Sigmoid colon (tissue), 7 donors: ENCODE results near the gene TRAF3IP3. TPM values are rescaled to one million over a fixed set of nuclear protein-coding genes. Genes with fewer than 3 reads are reported as not detected.

Experiments
- DNase-seq: peaks from one replicate; pipeline ENCODE4 v3.0.0-alpha.2; 2019
- H3K27ac ChIP-seq, 4 donors: fragments of 200-600 bp; sonication (generic); one replicate each; pipeline ENCODE4 v1.5.1; 2016 to 2019; ENCODE audit warnings: mild to moderate bottlenecking in 1 of 4
- H3K27me3 ChIP-seq, 3 donors: fragments of 200-600 bp; sonication (generic); one replicate each; pipeline ENCODE4 v1.5.1; 2019; ENCODE audit warnings: mild to moderate bottlenecking in 1 of 3
- H3K36me3 ChIP-seq, 4 donors: fragments of 200-600 bp; sonication (generic); one replicate each; pipeline ENCODE4 v1.5.1; 2016 to 2019
- H3K4me1 ChIP-seq, 4 donors: fragments of 200-600 bp; sonication (generic); one replicate each; pipeline ENCODE4 v1.5.1; 2017 to 2019
- H3K4me3 ChIP-seq, 4 donors: fragments of 200-600 bp; sonication (generic); one replicate each; pipeline ENCODE4 v1.5.1; 2017 to 2019; ENCODE audit warnings: mild to moderate bottlenecking in 2 of 4, moderate library complexity in 1 of 4
- H3K9me3 ChIP-seq, 4 donors: fragments of 200-600 bp in 3 of 4; sonication (generic) in 3 of 4; one replicate each; pipeline versions ENCODE4 v1.5.1 to v1.6.1; 2013 to 2019
- EP300 ChIP-seq, 4 donors: sonication (generic); formaldehyde crosslinking; IDR thresholded peaks; one replicate each; pipeline ENCODE4 v1.6.1; 2017; ENCODE audit warnings: antibody characterized with exemption in 4 of 4
- POLR2A ChIP-seq, 2 donors: fragments of 450-650 bp; IDR thresholded peaks; one replicate each; pipeline ENCODE4 v1.6.1; 2016; ENCODE audit warnings: antibody characterized with exemption in 2 of 2, mild to moderate bottlenecking in 2 of 2, moderate library complexity in 2 of 2
- POLR2AphosphoS5 ChIP-seq, 4 donors: sonication (generic); formaldehyde crosslinking; IDR thresholded peaks; one replicate each; pipeline ENCODE4 v1.6.1; 2017; ENCODE audit warnings: antibody characterized with exemption in 4 of 4
- WGBS, 2 donors: extraction: QIAGEN DNeasy Blood & Tissue Kit; methylation state at CpG; one replicate each; pipeline ENCODE4 v1.1.7; 2013; 5-methylcytosine and 5-hydroxymethylcytosine counted together
- intact Hi-C: fragments of 100-400 bp; cut with DNase I; formaldehyde crosslinking; loops from one replicate; pipeline ENCODE4 v1.15.1; 2023
- polyA plus RNA-seq, 3 donors: library from polyadenylated mRNA; stranded (reverse); fragments of 200-250 nt; gene quantifications; one replicate each; pipeline ENCODE4 v1.2.3, GENCODE V29; 2013
- total RNA-seq, 4 donors: library from RNA; depleted of rRNA; stranded (reverse); fragments of >200 nt; gene quantifications; one replicate each; pipeline ENCODE4 v1.1.0, GENCODE V29; 2016
- TF ChIP-seq, protein P1 (sequence below), 4 experiments: fragments of 450-650 bp in 3 of 4; fragments of 200-600 bp in 1 of 4; IDR thresholded peaks; one replicate each; pipeline ENCODE4 v1.5.1; 2016 to 2019; ENCODE audit warnings: antibody characterized with exemption in 4 of 4, mild to moderate bottlenecking in 3 of 4, moderate library complexity in 2 of 4
- donor health status: healthy with polysubstance abuse.
- donor health status: Bipolar disorder and iron deficiency.
- donor health status: healthy.

The TRAF3IP3 gene
- total and polyA plus RNA-seq, 7 donors = 1.1 to 43.7 (median 1.7) TPM

DNA sequence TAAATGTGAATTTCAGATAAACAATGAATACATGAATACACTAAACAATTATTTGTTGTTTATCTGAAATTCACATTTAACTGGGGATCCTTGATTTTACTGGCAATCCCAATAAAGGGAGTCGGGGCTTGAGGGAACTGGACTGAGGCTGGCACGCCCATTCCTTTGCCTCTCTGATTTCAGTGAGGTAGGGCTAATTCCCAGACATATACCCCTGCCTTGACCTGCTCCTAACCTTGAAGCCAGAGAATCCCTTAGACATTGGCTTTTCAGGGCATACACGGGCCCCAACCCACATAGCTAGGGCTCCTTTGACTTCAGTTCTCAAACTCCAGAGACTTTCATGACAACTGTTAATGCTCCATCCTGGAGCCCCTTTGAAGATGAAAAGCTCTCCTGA, 61.1 kb downstream of the TRAF3IP3 start:
- TF ChIP-seq POLR2AphosphoS5 (IDR thresholded peaks at IDR 0.05) (no peak), POLR2A (IDR thresholded peaks at IDR 0.05) (no peak), EP300 (IDR thresholded peaks at IDR 0.05) (no peak)
- TF ChIP-seq, protein P1, sequence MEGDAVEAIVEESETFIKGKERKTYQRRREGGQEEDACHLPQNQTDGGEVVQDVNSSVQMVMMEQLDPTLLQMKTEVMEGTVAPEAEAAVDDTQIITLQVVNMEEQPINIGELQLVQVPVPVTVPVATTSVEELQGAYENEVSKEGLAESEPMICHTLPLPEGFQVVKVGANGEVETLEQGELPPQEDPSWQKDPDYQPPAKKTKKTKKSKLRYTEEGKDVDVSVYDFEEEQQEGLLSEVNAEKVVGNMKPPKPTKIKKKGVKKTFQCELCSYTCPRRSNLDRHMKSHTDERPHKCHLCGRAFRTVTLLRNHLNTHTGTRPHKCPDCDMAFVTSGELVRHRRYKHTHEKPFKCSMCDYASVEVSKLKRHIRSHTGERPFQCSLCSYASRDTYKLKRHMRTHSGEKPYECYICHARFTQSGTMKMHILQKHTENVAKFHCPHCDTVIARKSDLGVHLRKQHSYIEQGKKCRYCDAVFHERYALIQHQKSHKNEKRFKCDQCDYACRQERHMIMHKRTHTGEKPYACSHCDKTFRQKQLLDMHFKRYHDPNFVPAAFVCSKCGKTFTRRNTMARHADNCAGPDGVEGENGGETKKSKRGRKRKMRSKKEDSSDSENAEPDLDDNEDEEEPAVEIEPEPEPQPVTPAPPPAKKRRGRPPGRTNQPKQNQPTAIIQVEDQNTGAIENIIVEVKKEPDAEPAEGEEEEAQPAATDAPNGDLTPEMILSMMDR (IDR thresholded peaks at IDR 0.05) = no peak
- Histone ChIP-seq H3K27ac (no peak overlapping the region), H3K27me3 (no peaks in the 10 kb centered on the region), H3K4me3 (no peak overlapping the region), H3K36me3 (no peaks in the 10 kb centered on the region), H3K4me1 (no peaks in the 10 kb centered on the region), H3K9me3 (no peaks in the 10 kb centered on the region)
- intact Hi-C loops = no loop called here
- DNase-seq = no peak
- 63 to 77% methylated on average over 3 of the region's 3 CpGs for WGBS, 2 donors

DNA sequence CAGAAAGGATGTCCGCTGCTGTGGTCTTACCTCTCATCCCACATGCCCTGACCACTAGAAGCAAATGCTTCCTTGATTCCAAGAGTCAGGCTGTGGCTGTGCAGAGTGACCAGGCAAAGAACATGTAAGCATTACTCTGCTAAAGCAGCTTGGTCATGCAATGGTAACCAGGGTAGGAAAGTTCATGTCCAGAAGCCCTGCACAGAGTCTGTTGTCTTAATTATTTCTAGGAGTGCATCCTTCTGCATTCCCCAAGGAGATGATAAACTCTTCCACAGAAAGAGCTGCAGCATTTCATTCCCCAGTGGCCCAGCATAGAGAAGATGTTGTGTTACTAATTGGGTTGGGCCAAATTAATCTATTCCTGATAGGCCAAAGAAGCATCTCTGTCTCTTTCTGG, 61.8 kb downstream of the TRAF3IP3 start:
- 91% methylated on average over 1 of the region's 1 CpG for WGBS, 2 donors
- Histone ChIP-seq H3K9me3 (no peaks in the 10 kb centered on the region), H3K36me3 (no peaks in the 10 kb centered on the region), H3K27me3 (no peaks in the 10 kb centered on the region), H3K27ac (no peak overlapping the region), H3K4me3 (no peak overlapping the region), H3K4me1 (no peaks in the 10 kb centered on the region)
- no peak for DNase-seq
- intact Hi-C loops = no loop called here
- TF ChIP-seq POLR2AphosphoS5 (IDR thresholded peaks at IDR 0.05) = no peak
- TF ChIP-seq, protein P1 (IDR thresholded peaks at IDR 0.05) = no peak
- TF ChIP-seq POLR2A (IDR thresholded peaks at IDR 0.05) = no peak
- no peak for TF ChIP-seq EP300 (IDR thresholded peaks at IDR 0.05)

GRCh38 chr1:209819058-209819457, 63.2 kb downstream of the TRAF3IP3 start:
- Histone ChIP-seq H3K27ac (no peak overlapping the region), H3K4me3 (no peak overlapping the region), H3K36me3 (no peaks in the 10 kb centered on the region), H3K27me3 (no peaks in the 10 kb centered on the region), H3K4me1 (no peaks in the 10 kb centered on the region), H3K9me3 (no peaks in the 10 kb centered on the region)
- TF ChIP-seq POLR2A (IDR thresholded peaks at IDR 0.05) (no peak), EP300 (IDR thresholded peaks at IDR 0.05) (no peak), POLR2AphosphoS5 (IDR thresholded peaks at IDR 0.05) (no peak)
- TF ChIP-seq, protein P1 (IDR thresholded peaks at IDR 0.05) = no peak
- DNase-seq = no peak
- intact Hi-C loops = no loop called here
- 36 to 37% methylated on average over 1 of the region's 1 CpG for WGBS, 2 donors

- no peaks in the 10 kb centered on the region for H3K4me1 ChIP-seq
- no peak overlapping the region for H3K4me3 ChIP-seq
- TF ChIP-seq EP300 (IDR thresholded peaks at IDR 0.05) (no peak), POLR2AphosphoS5 (IDR thresholded peaks at IDR 0.05) (no peak), POLR2A (IDR thresholded peaks at IDR 0.05) (no peak)
- TF ChIP-seq, protein P1 (IDR thresholded peaks at IDR 0.05) = no peak
- no peaks in the 10 kb centered on the region for H3K36me3 ChIP-seq
- no peaks in the 10 kb centered on the region for H3K9me3 ChIP-seq
- H3K27ac ChIP-seq = no peak overlapping the region
- intact Hi-C loops = loop anchor here (10.0 kb wide), 1 partner anchor 56 kb away; no protein-coding TSS in a partner anchor
- H3K27me3 ChIP-seq = no peaks in the 10 kb centered on the region
- no peak for DNase-seq
- 41 to 64% methylated on average over 4 of the region's 4 CpGs for WGBS, 2 donors
These were observed 65.1 kb downstream of the TRAF3IP3 start for GRCh38 chr1:209820986-209821385.

DNA sequence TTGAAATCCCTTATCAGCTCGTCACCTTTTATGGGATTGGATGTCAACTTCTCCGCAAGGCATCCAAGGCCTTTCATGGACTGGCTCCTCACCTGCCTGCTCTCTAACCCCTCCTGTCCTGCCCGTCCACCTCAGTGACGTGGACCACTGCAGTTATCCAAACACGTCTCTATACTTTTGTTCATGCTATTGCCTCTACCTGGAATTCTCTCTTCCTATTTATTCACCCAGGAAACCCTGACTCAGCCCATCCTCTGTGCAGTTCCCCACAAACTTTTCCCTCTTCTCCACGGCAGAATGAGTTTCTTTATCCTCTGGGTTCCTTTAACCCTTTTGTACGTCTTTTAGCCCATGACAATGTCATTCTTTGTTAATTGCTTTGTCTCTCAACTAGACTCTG, 66.9 kb downstream of the TRAF3IP3 start:
- intact Hi-C loops = loop anchor here (10.0 kb wide), 1 partner anchor 58 kb away; no protein-coding TSS in a partner anchor
- TF ChIP-seq POLR2A (IDR thresholded peaks at IDR 0.05) = no peak
- TF ChIP-seq EP300 (IDR thresholded peaks at IDR 0.05) = no peak
- TF ChIP-seq POLR2AphosphoS5 (IDR thresholded peaks at IDR 0.05) = no peak
- TF ChIP-seq, protein P1 (IDR thresholded peaks at IDR 0.05) = no peak
- no peaks in the 10 kb centered on the region for H3K27me3 ChIP-seq
- 34 to 59% methylated on average over 7 of the region's 7 CpGs for WGBS, 2 donors
- H3K4me3 ChIP-seq = no peak overlapping the region
- no peak for DNase-seq
- no peaks in the 10 kb centered on the region for H3K9me3 ChIP-seq
- H3K36me3 ChIP-seq = no peaks in the 10 kb centered on the region
- peaks cover 0 to 4% (median 0%) of the 10 kb centered on the region in 4 donors for H3K4me1 ChIP-seq
- H3K27ac ChIP-seq = no peak overlapping the region
